Left ventricle myocardium inferior (tissue), 1 donor: ENCODE data around the gene MOB3B. TPM values are rescaled to one million over a fixed set of nuclear protein-coding genes. Genes with fewer than 3 reads are reported as not detected.

Experiments
- DNase-seq: peaks from one replicate; pipeline ENCODE4 v3.0.0-alpha.2; 2020
- H3K27ac ChIP-seq: fragments of 200-600 bp; replicated peaks from 2 replicates; pipeline ENCODE4 v1.8.0; 2021
- H3K27me3 ChIP-seq: fragments of 200-600 bp; 2 replicates; pipeline ENCODE4 v1.8.0; 2021; ENCODE audit warnings: low read depth
- H3K36me3 ChIP-seq: fragments of 200-600 bp; 2 replicates; pipeline ENCODE4 v1.8.0; 2021
- H3K4me1 ChIP-seq: fragments of 200-600 bp; 2 replicates; pipeline ENCODE4 v1.8.0; 2021
- H3K4me3 ChIP-seq: fragments of 200-600 bp; 2 replicates; pipeline ENCODE4 v1.8.0; 2021; ENCODE audit warnings: mild to moderate bottlenecking, moderate library complexity
- H3K9me3 ChIP-seq: fragments of 200-600 bp; replicated peaks from 2 replicates; pipeline ENCODE4 v1.8.0; 2021
- intact Hi-C: fragments of 100-400 bp; cut with micrococcal nuclease; formaldehyde crosslinking; loops from one replicate; pipeline ENCODE4 v1.11.0; 2022
- total RNA-seq: library from RNA; stranded (reverse); fragmentation: NEBNext Ultra II Directional; extraction: Animal tissue kit (Norgen Biotek cat#: 25700); gene quantifications from one replicate; pipeline ENCODE4 v1.2.1, GENCODE V29; 2021
- TF ChIP-seq, protein P1 (sequence below): fragments of 200-600 bp; IDR thresholded peaks from 2 replicates; pipeline ENCODE4 v1.8.0; 2021; ENCODE audit warnings: antibody characterized with exemption, mild to moderate bottlenecking, borderline replicate concordance
- donor health status: DM: no; HTN: yes; CAD: no; lungs with severe emphysema.

Gene MOB3B
- total RNA-seq, 1 donor from 2014 or later, result 2.1 TPM

GRCh38 chr9:27487927-27488326 is 41.7 kb downstream of the MOB3B start:
- no peaks in the 10 kb centered on the region for H3K9me3 ChIP-seq
- no peaks in the 10 kb centered on the region for H3K27me3 ChIP-seq
- intact Hi-C loops, result no loop called here
- H3K27ac ChIP-seq, result no peak overlapping the region
- H3K4me3 ChIP-seq, result no peak overlapping the region
- TF ChIP-seq, protein P1, sequence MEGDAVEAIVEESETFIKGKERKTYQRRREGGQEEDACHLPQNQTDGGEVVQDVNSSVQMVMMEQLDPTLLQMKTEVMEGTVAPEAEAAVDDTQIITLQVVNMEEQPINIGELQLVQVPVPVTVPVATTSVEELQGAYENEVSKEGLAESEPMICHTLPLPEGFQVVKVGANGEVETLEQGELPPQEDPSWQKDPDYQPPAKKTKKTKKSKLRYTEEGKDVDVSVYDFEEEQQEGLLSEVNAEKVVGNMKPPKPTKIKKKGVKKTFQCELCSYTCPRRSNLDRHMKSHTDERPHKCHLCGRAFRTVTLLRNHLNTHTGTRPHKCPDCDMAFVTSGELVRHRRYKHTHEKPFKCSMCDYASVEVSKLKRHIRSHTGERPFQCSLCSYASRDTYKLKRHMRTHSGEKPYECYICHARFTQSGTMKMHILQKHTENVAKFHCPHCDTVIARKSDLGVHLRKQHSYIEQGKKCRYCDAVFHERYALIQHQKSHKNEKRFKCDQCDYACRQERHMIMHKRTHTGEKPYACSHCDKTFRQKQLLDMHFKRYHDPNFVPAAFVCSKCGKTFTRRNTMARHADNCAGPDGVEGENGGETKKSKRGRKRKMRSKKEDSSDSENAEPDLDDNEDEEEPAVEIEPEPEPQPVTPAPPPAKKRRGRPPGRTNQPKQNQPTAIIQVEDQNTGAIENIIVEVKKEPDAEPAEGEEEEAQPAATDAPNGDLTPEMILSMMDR, result no peak
- DNase-seq, result no peak
- no peaks in the 10 kb centered on the region for H3K36me3 ChIP-seq
- no peaks in the 10 kb centered on the region for H3K4me1 ChIP-seq

- no peaks in the 10 kb centered on the region for H3K36me3 ChIP-seq
- H3K4me1 ChIP-seq, result no peaks in the 10 kb centered on the region
- no peaks in the 10 kb centered on the region for H3K9me3 ChIP-seq
- H3K27me3 ChIP-seq, result no peaks in the 10 kb centered on the region
- no peak overlapping the region for H3K4me3 ChIP-seq
- intact Hi-C loops, result no loop called here
- H3K27ac ChIP-seq, result no peak overlapping the region
- DNase-seq, result no peak
- TF ChIP-seq, protein P1, result no peak
Observed at GRCh38 chr9:27487128-27487640, 42.4 kb downstream of the MOB3B start.

DNA sequence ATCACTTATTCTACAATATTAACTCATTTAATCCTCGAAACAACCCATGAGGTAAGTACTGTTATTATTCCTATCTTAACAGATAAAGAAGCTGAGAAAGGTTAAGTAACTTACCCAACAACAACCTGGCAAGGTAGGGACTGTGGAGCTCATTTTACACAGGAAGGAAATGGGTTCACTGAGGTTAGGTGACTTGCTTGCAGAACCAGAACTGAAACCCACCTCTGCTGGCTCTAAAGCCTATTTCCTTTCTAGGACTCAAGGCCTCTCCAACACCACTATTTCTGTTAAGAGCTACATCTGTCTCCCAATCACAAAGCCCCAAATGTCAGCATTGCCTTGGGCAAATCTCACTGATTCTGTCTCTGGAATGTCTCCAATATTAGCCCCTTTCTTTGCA is 44.5 kb downstream of the MOB3B start:
- intact Hi-C loops, result no loop called here
- TF ChIP-seq, protein P1, result no peak
- no peak overlapping the region for H3K4me3 ChIP-seq
- no peaks in the 10 kb centered on the region for H3K36me3 ChIP-seq
- DNase-seq, result no peak
- H3K4me1 ChIP-seq, result no peaks in the 10 kb centered on the region
- H3K27me3 ChIP-seq, result no peaks in the 10 kb centered on the region
- H3K27ac ChIP-seq, result no peak overlapping the region
- no peaks in the 10 kb centered on the region for H3K9me3 ChIP-seq

- H3K36me3 ChIP-seq, result no peaks in the 10 kb centered on the region
- no peaks in the 10 kb centered on the region for H3K4me1 ChIP-seq
- no peak overlapping the region for H3K4me3 ChIP-seq
- H3K9me3 ChIP-seq, result peaks cover 12% of the 10 kb centered on the region
- no peaks in the 10 kb centered on the region for H3K27me3 ChIP-seq
- no peak for DNase-seq
- H3K27ac ChIP-seq, result no peak overlapping the region
- intact Hi-C loops, result no loop called here
- TF ChIP-seq, protein P1, result no peak
Observed at GRCh38 chr9:27483576-27483975, 46.0 kb downstream of the MOB3B start.

DNA sequence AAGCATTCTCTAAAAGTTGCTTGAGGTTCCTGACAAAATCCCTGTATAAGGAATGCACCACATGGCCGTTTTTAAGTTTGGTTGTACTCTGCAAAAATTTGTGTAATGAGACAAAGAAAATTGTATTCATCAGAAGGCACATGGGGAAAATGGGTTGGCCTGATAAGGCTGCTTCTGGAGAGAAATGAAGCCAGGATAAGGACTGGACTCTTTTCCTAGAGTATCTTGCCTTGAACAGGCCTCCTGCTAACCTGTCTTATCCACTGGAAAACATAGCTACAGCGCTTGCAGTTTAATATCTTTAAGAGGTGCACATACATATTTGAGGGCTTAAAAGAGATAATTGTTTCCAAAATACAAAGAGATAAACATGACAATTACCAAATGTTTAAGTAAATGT is 46.9 kb downstream of the MOB3B start:
- Histone ChIP-seq H3K36me3 (no peaks in the 10 kb centered on the region), H3K4me3 (no peak overlapping the region), H3K27me3 (no peaks in the 10 kb centered on the region), H3K27ac (no peak overlapping the region), H3K4me1 (no peaks in the 10 kb centered on the region), H3K9me3 (peaks cover 20% of the 10 kb centered on the region)
- intact Hi-C loops, result no loop called here
- no peak for DNase-seq
- TF ChIP-seq, protein P1, result no peak
